Raji (cell line): ENCODE measurements around the gene COG3.

Experiments used
- POLR2A ChIP-seq: IDR thresholded peaks from 2 replicates; pipeline ENCODE4 v1.6.1; 2011; ENCODE audit warnings: low read depth, low read length, control low read depth; ENCODE audit not compliant: insufficient read depth

Gene COG3

DNA sequence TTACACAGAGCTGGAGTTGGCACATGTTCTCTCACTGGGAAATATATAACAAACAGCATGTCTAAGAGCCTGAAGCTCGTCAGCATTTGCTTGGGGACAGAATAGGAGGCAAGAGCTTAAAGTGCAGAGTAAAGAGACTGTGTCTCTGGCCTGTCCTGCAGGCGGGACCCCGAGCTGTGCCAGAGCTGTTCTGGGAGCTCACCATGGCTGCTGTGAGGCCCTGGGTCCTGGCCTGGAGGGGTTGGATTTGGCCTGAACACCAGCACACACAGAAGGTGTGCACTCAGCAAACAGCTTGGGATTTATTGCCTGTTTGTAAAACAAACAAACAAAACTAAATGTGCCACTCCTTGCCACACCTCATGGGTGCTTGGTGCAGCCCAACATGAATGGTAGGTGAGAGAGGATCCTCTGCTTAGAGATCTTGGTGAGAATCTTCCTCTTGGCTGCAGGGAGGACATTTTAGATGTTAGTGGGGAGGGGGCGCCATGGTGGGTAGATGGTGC, 89.9 kb downstream of the COG3 start:
- no peak for TF ChIP-seq POLR2A

GRCh38 chr13:45564133-45564776, 99.5 kb downstream of the COG3 start:
- TF ChIP-seq POLR2A, result no peak

DNA sequence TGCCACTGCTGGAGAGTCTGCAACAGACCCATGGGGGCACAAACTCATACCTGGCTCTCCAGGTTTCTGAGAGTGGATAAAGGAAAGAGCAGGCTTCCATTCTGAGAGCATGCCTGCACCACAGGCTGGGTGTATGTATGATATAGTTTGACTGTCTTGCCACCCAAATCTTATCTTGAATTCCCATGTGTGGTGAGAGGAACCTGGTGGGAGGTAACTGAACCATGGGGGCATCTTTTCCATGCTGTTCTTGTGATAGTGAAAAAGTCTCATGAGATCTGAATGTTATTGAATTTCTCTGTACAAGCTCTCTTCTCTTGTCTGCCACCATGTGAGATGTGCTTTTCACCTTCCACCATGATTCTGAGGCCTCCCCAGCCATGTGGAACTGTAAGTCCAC, 100.6 kb downstream of the COG3 start:
- TF ChIP-seq POLR2A, result no peak

- no peak for TF ChIP-seq POLR2A
These were observed 110.5 kb downstream of the COG3 start for GRCh38 chr13:45575146-45575829.

DNA sequence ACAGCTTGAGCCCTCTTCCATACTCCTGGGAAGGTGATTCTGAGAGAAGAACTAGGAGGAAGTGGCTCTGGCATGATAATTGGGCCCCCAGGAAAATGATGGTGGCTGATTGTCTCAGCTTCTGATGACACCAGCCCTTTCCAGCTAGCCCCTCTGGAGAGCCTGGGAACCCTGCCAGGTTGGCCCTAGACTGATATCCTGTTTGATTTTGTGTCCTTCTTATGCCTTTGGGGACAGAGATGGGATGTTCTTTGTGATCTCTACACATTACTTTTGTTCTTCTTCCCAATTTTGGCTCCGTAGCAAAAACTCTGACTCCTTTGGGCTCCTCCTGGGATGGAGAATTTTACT, 111.1 kb downstream of the COG3 start:
- TF ChIP-seq POLR2A, result no peak

GRCh38 chr13:45576466-45576865, 111.7 kb downstream of the COG3 start:
- no peak for TF ChIP-seq POLR2A

DNA sequence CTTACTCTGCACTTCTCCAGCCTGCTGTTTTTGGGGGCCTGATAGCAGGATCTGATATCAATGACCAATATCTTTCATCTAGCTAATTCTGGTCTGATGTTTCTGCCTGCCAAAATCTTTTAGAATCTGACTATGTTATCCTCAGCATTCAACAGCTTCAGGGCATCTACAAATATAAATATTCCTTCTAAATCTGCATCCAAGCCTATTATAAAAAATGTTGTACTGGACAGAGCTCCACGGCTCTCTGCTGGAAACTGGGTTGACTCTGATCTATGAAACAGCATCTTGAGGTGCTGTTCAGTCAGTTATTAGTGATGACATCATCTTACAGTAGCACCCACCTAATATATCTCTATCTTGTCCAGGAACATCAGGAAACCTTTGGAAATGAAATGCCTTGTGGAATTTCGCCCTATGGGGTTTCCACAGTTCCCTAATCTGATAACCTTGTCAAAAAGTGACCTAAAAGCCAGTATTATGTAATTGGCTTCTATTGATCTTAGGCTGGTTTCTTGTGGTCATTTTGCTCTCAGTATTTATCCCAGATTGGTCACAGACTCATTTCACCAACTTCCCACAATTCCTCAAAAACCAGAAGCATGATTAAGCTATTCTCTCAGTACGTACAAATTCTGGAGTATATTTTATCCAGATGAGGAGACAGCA, 117.8 kb downstream of the COG3 start:
- TF ChIP-seq POLR2A, result no peak

GRCh38 chr13:45584816-45585215, 120.1 kb downstream of the COG3 start:
- TF ChIP-seq POLR2A, result no peak
